Measurements from ENCODE around the gene MORN5.

The MORN5 gene

DNA sequence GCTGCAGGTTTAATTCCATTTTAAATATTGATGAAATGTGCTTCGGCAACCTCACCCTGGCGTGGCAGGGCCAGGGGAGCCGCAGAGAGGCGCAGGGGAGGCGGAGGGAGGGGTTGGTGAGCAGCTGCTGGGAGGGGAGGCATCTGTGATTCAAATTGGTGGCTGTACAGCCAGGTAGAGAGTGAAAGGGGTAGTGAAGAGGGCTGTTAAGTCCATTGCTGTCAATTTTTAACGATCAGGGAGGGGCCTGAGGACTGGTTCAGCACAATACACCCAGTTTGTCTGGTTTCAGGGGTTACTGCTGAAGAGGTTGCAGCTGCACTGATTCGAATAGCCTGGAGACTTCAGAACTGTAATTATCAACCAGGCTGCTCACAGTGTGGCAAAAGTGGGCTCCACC lies 37.7 kb downstream of the MORN5 start:
- Histone ChIP-seq H4K20me1 (ENCODE audit: insufficient read depth) (no peaks in the 10 kb centered on the region), H3K27me3 (ENCODE audit: insufficient read depth, low read depth) (no peaks in the 10 kb centered on the region), H3K79me2 (ENCODE audit: insufficient read depth, low read depth) (no peaks in the 10 kb centered on the region), H3K36me3 (ENCODE audit: insufficient read depth) (no peaks in the 10 kb centered on the region), H3K4me2 (no peak overlapping the region), H3K4me3 (IDR thresholded peaks at IDR 0.05; ENCODE audit: insufficient read depth, low read depth, low read length) (no peak overlapping the region), H2AFZ (ENCODE audit: low read depth) (no peak overlapping the region), H3K9ac (no peak overlapping the region), H3K27ac (no peak overlapping the region), H3K4me1 (ENCODE audit: low read depth, poor library complexity, severe bottlenecking) (no peaks in the 10 kb centered on the region)
- no peak for TF ChIP-seq CTCF (conservative IDR thresholded peaks at IDR 0.05; ENCODE audit: low read depth, low read length)

DNA sequence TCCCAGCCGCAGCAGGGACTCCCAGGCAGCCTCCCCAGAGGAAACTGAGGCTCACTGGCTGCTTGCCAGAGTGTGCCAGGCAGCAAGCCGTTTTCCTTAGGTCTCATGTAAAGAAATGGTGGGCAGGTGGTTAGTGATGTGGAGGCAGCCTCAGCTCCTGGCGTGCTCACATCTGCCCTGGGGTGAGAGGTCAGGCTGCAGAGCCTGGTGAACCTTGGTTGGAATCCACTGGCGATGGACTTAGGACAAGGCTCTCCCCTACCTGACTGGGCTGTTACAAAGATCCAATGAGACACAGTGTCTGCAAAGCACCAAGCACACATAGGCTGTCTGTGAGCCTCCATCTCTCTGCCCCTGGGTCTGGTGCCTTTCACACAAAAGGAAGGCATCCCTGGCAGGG lies 38.2 kb downstream of the MORN5 start:
- H3K4me3 ChIP-seq (IDR thresholded peaks at IDR 0.05; ENCODE audit: insufficient read depth, low read depth, low read length) = no peak overlapping the region
- no peak overlapping the region for H3K4me2 ChIP-seq
- no peak for TF ChIP-seq CTCF (conservative IDR thresholded peaks at IDR 0.05; ENCODE audit: low read depth, low read length)

DNA sequence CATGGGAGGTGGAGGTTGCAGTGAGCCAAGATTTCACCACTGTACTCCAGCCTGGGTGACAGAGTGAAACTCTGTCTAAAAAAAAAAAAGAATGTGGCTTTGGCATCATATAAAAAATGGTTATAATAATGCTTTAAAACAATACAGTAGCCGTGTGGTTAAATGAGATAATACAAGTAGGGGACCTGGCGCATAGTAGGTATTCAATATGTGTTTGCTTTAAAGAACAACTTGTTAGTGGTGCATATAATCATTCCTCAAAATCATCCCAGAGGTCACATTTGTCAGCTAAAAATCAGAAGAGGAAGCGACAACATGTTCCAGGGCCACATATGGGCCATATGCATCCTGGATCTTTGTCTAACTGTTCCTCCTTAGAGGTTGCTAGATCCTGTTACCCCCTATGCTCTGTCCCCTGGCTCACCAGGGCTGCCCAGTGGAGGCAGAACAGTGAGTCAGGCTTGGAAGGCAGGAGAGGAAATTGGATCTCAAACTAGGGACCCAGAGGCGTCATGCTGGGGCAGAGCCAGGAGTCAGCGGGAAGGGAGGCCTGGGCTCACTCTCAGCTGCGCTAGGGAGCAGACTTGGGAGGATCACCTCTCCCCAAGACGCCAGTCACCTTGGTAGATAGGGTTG lies 41.4 kb downstream of the MORN5 start:
- Histone ChIP-seq H3K27ac (no peak overlapping the region), H3K4me2 (no peak overlapping the region), H3K27me3 (ENCODE audit: insufficient read depth, low read depth) (no peaks in the 10 kb centered on the region), H4K20me1 (ENCODE audit: insufficient read depth) (no peaks in the 10 kb centered on the region), H3K79me2 (ENCODE audit: insufficient read depth, low read depth) (no peaks in the 10 kb centered on the region), H2AFZ (ENCODE audit: low read depth) (no peak overlapping the region), H3K4me3 (IDR thresholded peaks at IDR 0.05; ENCODE audit: insufficient read depth, low read depth, low read length) (no peak overlapping the region), H3K9ac (no peak overlapping the region), H3K4me1 (ENCODE audit: low read depth, poor library complexity, severe bottlenecking) (no peaks in the 10 kb centered on the region), H3K36me3 (ENCODE audit: insufficient read depth) (no peaks in the 10 kb centered on the region)
- no peak for TF ChIP-seq CTCF (conservative IDR thresholded peaks at IDR 0.05; ENCODE audit: low read depth, low read length)

More for the DNA sequence above, 38.2 kb downstream of the MORN5 start:
- no peak overlapping the region for H3K27ac ChIP-seq
- H3K27me3 ChIP-seq (ENCODE audit: insufficient read depth, low read depth) = no peaks in the 10 kb centered on the region
- no peak overlapping the region for H2AFZ ChIP-seq (ENCODE audit: low read depth)
- H4K20me1 ChIP-seq (ENCODE audit: insufficient read depth) = no peaks in the 10 kb centered on the region
- H3K79me2 ChIP-seq (ENCODE audit: insufficient read depth, low read depth) = no peaks in the 10 kb centered on the region
- H3K36me3 ChIP-seq (ENCODE audit: insufficient read depth) = no peaks in the 10 kb centered on the region
- no peaks in the 10 kb centered on the region for H3K4me1 ChIP-seq (ENCODE audit: low read depth, poor library complexity, severe bottlenecking)
- H3K9ac ChIP-seq = no peak overlapping the region

GRCh38 chr9:122201641-122202040 lies 41.9 kb downstream of the MORN5 start:
- H2AFZ ChIP-seq (ENCODE audit: low read depth) = no peak overlapping the region
- no peak for TF ChIP-seq CTCF (conservative IDR thresholded peaks at IDR 0.05; ENCODE audit: low read depth, low read length)

More at GRCh38 chr9:122201641-122202040, 41.9 kb downstream of the MORN5 start:
- no peak overlapping the region for H3K9ac ChIP-seq
- no peaks in the 10 kb centered on the region for H4K20me1 ChIP-seq (ENCODE audit: insufficient read depth)
- H3K27me3 ChIP-seq (ENCODE audit: insufficient read depth, low read depth) = no peaks in the 10 kb centered on the region
- no peak overlapping the region for H3K27ac ChIP-seq
- no peak overlapping the region for H3K4me3 ChIP-seq (IDR thresholded peaks at IDR 0.05; ENCODE audit: insufficient read depth, low read depth, low read length)
- no peaks in the 10 kb centered on the region for H3K36me3 ChIP-seq (ENCODE audit: insufficient read depth)
- no peak overlapping the region for H3K4me2 ChIP-seq
- H3K4me1 ChIP-seq (ENCODE audit: low read depth, poor library complexity, severe bottlenecking) = no peaks in the 10 kb centered on the region
- no peaks in the 10 kb centered on the region for H3K79me2 ChIP-seq (ENCODE audit: insufficient read depth, low read depth)

Data from KMS-11 (cell line).